ENCODE results near the gene SLC16A13. TPM values are rescaled to one million over a fixed set of nuclear protein-coding genes. Genes with fewer than 3 reads are reported as not detected.

Gene SLC16A13
- total RNA-seq, 1 experiment from 2014 or later = 8.7 TPM

DNA sequence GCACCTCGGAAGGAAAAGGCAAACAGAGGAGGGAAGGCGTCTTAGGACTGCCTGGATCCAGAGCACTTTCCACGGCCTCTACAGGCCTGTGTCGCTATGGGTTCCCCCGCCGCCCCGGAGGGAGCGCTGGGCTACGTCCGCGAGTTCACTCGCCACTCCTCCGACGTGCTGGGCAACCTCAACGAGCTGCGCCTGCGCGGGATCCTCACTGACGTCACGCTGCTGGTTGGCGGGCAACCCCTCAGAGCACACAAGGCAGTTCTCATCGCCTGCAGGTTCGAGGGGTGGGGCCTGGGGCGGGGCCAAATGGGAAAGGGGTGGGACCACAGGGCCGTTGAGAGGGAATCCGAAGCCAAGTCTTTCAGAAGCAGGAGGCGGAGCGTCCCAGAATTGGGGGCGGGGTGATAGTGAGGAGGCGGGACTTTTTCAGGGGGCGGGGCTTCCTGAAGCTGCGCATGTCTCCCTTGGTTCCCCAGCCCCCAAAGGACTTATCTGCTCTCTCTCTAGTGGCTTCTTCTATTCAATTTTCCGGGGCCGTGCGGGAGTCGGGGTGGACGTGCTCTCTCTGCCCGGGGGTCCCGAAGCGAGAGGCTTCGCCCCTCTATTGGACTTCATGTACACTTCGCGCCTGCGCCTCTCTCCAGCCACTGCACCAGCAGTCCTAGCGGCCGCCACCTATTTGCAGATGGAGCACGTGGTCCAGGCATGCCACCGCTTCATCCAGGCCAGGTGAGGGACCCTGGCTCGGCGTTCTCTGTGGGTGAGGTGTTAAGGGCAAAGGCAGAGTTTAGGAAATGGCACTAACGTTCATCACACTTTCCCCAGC lies 12.0 kb upstream of the SLC16A13 start:
- no peak for DNase-seq
- H3K4me3 Mint-ChIP-seq (ENCODE audit: unreplicated experiment) = no peak overlapping the region
- peaks cover 5% of the 10 kb centered on the region for H3K36me3 Mint-ChIP-seq (ENCODE audit: insufficient read depth, unreplicated experiment)
- no TSS peak for BruUV-seq (replicated peaks)
- intact Hi-C loops (cut with micrococcal nuclease; ENCODE audit: unreplicated experiment) = no loop called here
- Histone ChIP-seq H3K9me3 (no peaks in the 10 kb centered on the region), H3K4me1 (no peaks in the 10 kb centered on the region), H3K27me3 (replicated peaks; ENCODE audit: control insufficient read depth, insufficient read depth, low read length) (no peaks in the 10 kb centered on the region), H3K36me3 (ENCODE audit: control insufficient read depth, insufficient read depth, low read length) (no peaks in the 10 kb centered on the region), H3K4me3 (ENCODE audit: low read depth, low read length) (no peak overlapping the region)
- no peaks in the 10 kb centered on the region for H3K27me3 Mint-ChIP-seq (ENCODE audit: insufficient read depth, unreplicated experiment)
- no peak overlapping the region for H3K27ac Mint-ChIP-seq (ENCODE audit: unreplicated experiment)
- CTCF ChIA-PET = no interaction called here
- POLR2A ChIA-PET = no interaction called here
- no peaks in the 10 kb centered on the region for H3K4me1 Mint-ChIP-seq (ENCODE audit: low read depth, unreplicated experiment)
- no peaks in the 10 kb centered on the region for H3K9me3 Mint-ChIP-seq (ENCODE audit: unreplicated experiment)
- TF ChIP-seq, protein P1, sequence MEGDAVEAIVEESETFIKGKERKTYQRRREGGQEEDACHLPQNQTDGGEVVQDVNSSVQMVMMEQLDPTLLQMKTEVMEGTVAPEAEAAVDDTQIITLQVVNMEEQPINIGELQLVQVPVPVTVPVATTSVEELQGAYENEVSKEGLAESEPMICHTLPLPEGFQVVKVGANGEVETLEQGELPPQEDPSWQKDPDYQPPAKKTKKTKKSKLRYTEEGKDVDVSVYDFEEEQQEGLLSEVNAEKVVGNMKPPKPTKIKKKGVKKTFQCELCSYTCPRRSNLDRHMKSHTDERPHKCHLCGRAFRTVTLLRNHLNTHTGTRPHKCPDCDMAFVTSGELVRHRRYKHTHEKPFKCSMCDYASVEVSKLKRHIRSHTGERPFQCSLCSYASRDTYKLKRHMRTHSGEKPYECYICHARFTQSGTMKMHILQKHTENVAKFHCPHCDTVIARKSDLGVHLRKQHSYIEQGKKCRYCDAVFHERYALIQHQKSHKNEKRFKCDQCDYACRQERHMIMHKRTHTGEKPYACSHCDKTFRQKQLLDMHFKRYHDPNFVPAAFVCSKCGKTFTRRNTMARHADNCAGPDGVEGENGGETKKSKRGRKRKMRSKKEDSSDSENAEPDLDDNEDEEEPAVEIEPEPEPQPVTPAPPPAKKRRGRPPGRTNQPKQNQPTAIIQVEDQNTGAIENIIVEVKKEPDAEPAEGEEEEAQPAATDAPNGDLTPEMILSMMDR (IDR thresholded peaks at IDR 0.05; ENCODE audit: insufficient read depth in 1 of 2, low read depth in 1 of 2, low read length in 1 of 2, severe bottlenecking in 1 of 2, unreplicated experiment in 1 of 2) = no peak

DNA sequence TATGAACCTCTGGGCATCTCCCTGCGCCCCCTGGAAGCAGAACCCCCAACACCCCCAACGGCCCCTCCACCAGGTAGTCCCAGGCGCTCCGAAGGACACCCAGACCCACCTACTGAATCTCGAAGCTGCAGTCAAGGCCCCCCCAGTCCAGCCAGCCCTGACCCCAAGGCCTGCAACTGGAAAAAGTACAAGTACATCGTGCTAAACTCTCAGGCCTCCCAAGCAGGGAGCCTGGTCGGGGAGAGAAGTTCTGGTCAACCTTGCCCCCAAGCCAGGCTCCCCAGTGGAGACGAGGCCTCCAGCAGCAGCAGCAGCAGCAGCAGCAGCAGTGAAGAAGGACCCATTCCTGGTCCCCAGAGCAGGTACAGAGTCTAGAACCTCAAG lies 11.4 kb upstream of the SLC16A13 start:
- intact Hi-C loops (cut with micrococcal nuclease; ENCODE audit: unreplicated experiment) = no loop called here
- Mint-ChIP-seq H3K4me3 (ENCODE audit: unreplicated experiment) (no peak overlapping the region), H3K36me3 (ENCODE audit: insufficient read depth, unreplicated experiment) (peaks cover 5% of the 10 kb centered on the region), H3K9me3 (ENCODE audit: unreplicated experiment) (no peaks in the 10 kb centered on the region), H3K27me3 (ENCODE audit: insufficient read depth, unreplicated experiment) (no peaks in the 10 kb centered on the region), H3K27ac (ENCODE audit: unreplicated experiment) (no peak overlapping the region), H3K4me1 (ENCODE audit: low read depth, unreplicated experiment) (no peaks in the 10 kb centered on the region)
- no peaks in the 10 kb centered on the region for H3K27me3 ChIP-seq (replicated peaks; ENCODE audit: control insufficient read depth, insufficient read depth, low read length)
- POLR2A ChIA-PET = no interaction called here
- no peaks in the 10 kb centered on the region for H3K4me1 ChIP-seq
- H3K4me3 ChIP-seq (ENCODE audit: low read depth, low read length) = no peak overlapping the region
- no peaks in the 10 kb centered on the region for H3K9me3 ChIP-seq
- no peak for DNase-seq
- no peaks in the 10 kb centered on the region for H3K36me3 ChIP-seq (ENCODE audit: control insufficient read depth, insufficient read depth, low read length)
- TF ChIP-seq, protein P1 (IDR thresholded peaks at IDR 0.05; ENCODE audit: insufficient read depth in 1 of 2, low read depth in 1 of 2, low read length in 1 of 2, severe bottlenecking in 1 of 2, unreplicated experiment in 1 of 2) = no peak
- BruUV-seq (replicated peaks) = no TSS peak
- CTCF ChIA-PET = no interaction called here

DNA sequence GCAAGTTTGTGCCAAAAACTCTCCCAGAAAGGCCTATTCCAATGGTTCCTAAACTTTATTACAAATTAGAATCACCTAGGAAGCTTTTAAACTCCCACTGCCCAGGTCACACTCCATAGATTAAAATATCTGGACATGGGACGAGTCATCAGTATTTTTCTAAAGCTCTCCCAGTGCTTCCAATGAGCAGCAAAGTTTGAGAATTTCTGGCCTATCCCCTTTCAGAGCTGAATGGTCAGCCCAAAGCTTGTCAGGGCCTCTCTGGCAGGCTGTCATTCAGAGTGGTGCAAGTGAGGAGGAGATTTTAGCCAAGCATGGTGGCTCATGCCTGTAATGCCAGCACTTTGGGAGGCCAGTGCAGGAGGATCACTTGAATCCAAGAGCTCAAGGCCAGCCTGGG lies 10.6 kb upstream of the SLC16A13 start:
- intact Hi-C loops (cut with micrococcal nuclease; ENCODE audit: unreplicated experiment) = no loop called here
- BruUV-seq (replicated peaks) = no TSS peak
- H3K9me3 Mint-ChIP-seq (ENCODE audit: unreplicated experiment) = no peaks in the 10 kb centered on the region
- no peaks in the 10 kb centered on the region for H3K4me1 Mint-ChIP-seq (ENCODE audit: low read depth, unreplicated experiment)
- Histone ChIP-seq H3K36me3 (ENCODE audit: control insufficient read depth, insufficient read depth, low read length) (no peaks in the 10 kb centered on the region), H3K9me3 (no peaks in the 10 kb centered on the region), H3K4me1 (no peaks in the 10 kb centered on the region), H3K4me3 (ENCODE audit: low read depth, low read length) (no peak overlapping the region), H3K27me3 (replicated peaks; ENCODE audit: control insufficient read depth, insufficient read depth, low read length) (no peaks in the 10 kb centered on the region)
- H3K4me3 Mint-ChIP-seq (ENCODE audit: unreplicated experiment) = no peak overlapping the region
- H3K36me3 Mint-ChIP-seq (ENCODE audit: insufficient read depth, unreplicated experiment) = peaks cover 5% of the 10 kb centered on the region
- TF ChIP-seq, protein P1 (IDR thresholded peaks at IDR 0.05; ENCODE audit: insufficient read depth in 1 of 2, low read depth in 1 of 2, low read length in 1 of 2, severe bottlenecking in 1 of 2, unreplicated experiment in 1 of 2) = no peak
- no peak for DNase-seq
- no peaks in the 10 kb centered on the region for H3K27me3 Mint-ChIP-seq (ENCODE audit: insufficient read depth, unreplicated experiment)
- CTCF ChIA-PET = interaction anchor here (0.7 to 1.0 kb wide), 2 partner anchors 11 to 140 kb away, joined by 3 to 6 read pairs; partner anchors contain the start of gene SLC16A13
- POLR2A ChIA-PET = interaction anchor here (0.5 kb wide), 1 partner anchor 1497 kb away, joined by 5 read pairs; no protein-coding TSS in a partner anchor
- no peak overlapping the region for H3K27ac Mint-ChIP-seq (ENCODE audit: unreplicated experiment)

All from Caco-2 (cell line).